ENCODE measurements around the gene FAHD2B. TPM values are rescaled to one million over a fixed set of nuclear protein-coding genes. Genes with fewer than 3 reads are reported as not detected.

Gene FAHD2B
- polyA plus RNA-seq, 1 donor from 2014 or later = 23.8 TPM

Small RNA genes lying within 50 kb of the gene (small RNA-seq; reads per million reads assigned to genes)
- gene AC018892.1 = 0 reads per million in 3 experiments
- 0 reads per million in 3 experiments for gene IGKV1OR2-3
- 0 reads per million in 3 experiments for gene IGKV2OR2-2
- gene RN7SL313P = 0 reads per million in 3 experiments

Other genes with a start within 250 kb of the FAHD2B start
- 30.7 and 39.0 TPM in 2 replicates for gene ANKRD39, start 236.9 kb downstream of the FAHD2B start, polyA plus RNA-seq
- gene SEMA4C, start 224.8 kb downstream of the FAHD2B start, polyA plus RNA-seq = 88.7 and 101 TPM in 2 replicates
- 0.45 TPM in 1 of 2 replicates, not detected in the other for gene FAM178B, start 108.3 kb downstream of the FAHD2B start, polyA plus RNA-seq
- gene ANKRD36, start 18.3 kb upstream of the FAHD2B start, polyA plus RNA-seq = 72.8 and 81.5 TPM in 2 replicates